ENCODE data around the gene PROSER3.
A peak's percentile ranks its signal among the peaks of the same experiment; 100 is the strongest.

- TF ChIP-seq EZH2 (IDR thresholded peaks at IDR 0.05; ENCODE audit: low read length, missing control alignments) (no peak), CTCF (conservative IDR thresholded peaks at IDR 0.05 in 1 of 2, IDR thresholded peaks at IDR 0.05 in 1 of 2; ENCODE audit: low read depth in 1 of 2, low read length in 2 of 2) (peak in 1 of 2 donors; percentile 9)
These were observed 20.8 kb upstream of the PROSER3 start for GRCh38 chr19:35736913-35737886.
